Astrocyte of the cerebellum (primary cell): Measurements from ENCODE around the gene HMOX1.

Experiments used
- DNase-seq: peaks from one replicate; pipeline ENCODE4 v3.0.0-alpha.2; 2011; ENCODE audit warnings: low read depth
- H3K4me3 ChIP-seq: 2 replicates; pipeline ENCODE4 v1.5.1; 2011; ENCODE audit warnings: mild to moderate bottlenecking, low read depth, low read length, moderate library complexity
- CTCF ChIP-seq: IDR thresholded peaks from 2 replicates; pipeline ENCODE4 v1.5.1; 2012; ENCODE audit warnings: low read length, low read depth, moderate library complexity, mild to moderate bottlenecking; ENCODE audit errors: missing control alignments
- in situ Hi-C: cut with HindIII; loops from 2 replicates; pipeline ENCODE4 v1.10.0; 2017; ENCODE audit warnings: low sequenced_read_pairs

HMOX1 gene

GRCh38 chr22:35346596-35347220, 34.2 kb upstream of the HMOX1 start:
- DNase-seq: no peak
- TF ChIP-seq CTCF: no peak
- in situ Hi-C loops: no loop called here
- H3K4me3 ChIP-seq: no peak overlapping the region

- in situ Hi-C loops: no loop called here
- no peak for DNase-seq
- no peak overlapping the region for H3K4me3 ChIP-seq
- TF ChIP-seq CTCF: no peak
Measured at GRCh38 chr22:35347462-35347861, 33.4 kb upstream of the HMOX1 start.

GRCh38 chr22:35348026-35348590, 32.8 kb upstream of the HMOX1 start:
- in situ Hi-C loops: no loop called here
- no peak overlapping the region for H3K4me3 ChIP-seq
- DNase-seq: no peak
- no peak for TF ChIP-seq CTCF

GRCh38 chr22:35348703-35349102, 32.2 kb upstream of the HMOX1 start:
- no peak for TF ChIP-seq CTCF
- no peak for DNase-seq
- in situ Hi-C loops: no loop called here
- no peak overlapping the region for H3K4me3 ChIP-seq

- TF ChIP-seq CTCF: no peak
- H3K4me3 ChIP-seq: no peak overlapping the region
- in situ Hi-C loops: no loop called here
- DNase-seq: no peak
Measured at GRCh38 chr22:35349368-35349703, 31.6 kb upstream of the HMOX1 start.

- no peak for TF ChIP-seq CTCF
- H3K4me3 ChIP-seq: no peak overlapping the region
- in situ Hi-C loops: no loop called here
- DNase-seq: no peak
Measured at GRCh38 chr22:35349704-35350538, 31.0 kb upstream of the HMOX1 start.
